Measurements from ENCODE around the gene ZBTB17.
"Not testable (repeated sequence)": the region's sequence is repeated elsewhere in the genome, so short reads cannot be mapped to it uniquely, and the experiment has no call there.

DNA sequence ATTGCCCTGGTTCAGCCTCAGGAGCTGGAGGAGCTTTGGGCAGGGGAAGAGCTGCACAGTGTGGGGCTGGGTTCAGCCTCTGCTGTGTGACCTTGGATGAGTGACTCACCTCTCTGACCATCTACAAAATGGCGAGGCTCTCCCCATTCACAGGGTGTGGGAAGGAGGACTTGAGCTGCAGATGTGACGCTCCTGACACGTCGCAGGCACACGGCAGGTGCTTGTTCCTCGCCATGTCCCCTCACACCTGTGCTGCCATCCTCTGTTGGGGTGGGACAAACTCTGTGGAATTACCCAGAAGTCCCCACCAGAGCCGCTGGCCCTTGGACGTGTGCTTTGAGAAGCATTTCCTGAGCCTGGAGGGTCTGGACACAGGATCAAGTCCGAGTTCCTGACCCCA is 45.0 kb upstream of the ZBTB17 start:
- TF ChIP-seq, protein P1, sequence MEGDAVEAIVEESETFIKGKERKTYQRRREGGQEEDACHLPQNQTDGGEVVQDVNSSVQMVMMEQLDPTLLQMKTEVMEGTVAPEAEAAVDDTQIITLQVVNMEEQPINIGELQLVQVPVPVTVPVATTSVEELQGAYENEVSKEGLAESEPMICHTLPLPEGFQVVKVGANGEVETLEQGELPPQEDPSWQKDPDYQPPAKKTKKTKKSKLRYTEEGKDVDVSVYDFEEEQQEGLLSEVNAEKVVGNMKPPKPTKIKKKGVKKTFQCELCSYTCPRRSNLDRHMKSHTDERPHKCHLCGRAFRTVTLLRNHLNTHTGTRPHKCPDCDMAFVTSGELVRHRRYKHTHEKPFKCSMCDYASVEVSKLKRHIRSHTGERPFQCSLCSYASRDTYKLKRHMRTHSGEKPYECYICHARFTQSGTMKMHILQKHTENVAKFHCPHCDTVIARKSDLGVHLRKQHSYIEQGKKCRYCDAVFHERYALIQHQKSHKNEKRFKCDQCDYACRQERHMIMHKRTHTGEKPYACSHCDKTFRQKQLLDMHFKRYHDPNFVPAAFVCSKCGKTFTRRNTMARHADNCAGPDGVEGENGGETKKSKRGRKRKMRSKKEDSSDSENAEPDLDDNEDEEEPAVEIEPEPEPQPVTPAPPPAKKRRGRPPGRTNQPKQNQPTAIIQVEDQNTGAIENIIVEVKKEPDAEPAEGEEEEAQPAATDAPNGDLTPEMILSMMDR (conservative IDR thresholded peaks at IDR 0.05; ENCODE audit: low read depth, low read length) = not testable (repeated sequence)
- not testable (repeated sequence) for TF ChIP-seq POLR2A (IDR thresholded peaks at IDR 0.05; ENCODE audit: low read depth, low read length); MAZ (IDR thresholded peaks at IDR 0.05; ENCODE audit: borderline replicate concordance, low read depth, low read length); RAD21 (IDR thresholded peaks at IDR 0.05; ENCODE audit: low read length); FOS (IDR thresholded peaks at IDR 0.05; ENCODE audit: low read depth, low read length); RFX5 (IDR thresholded peaks at IDR 0.05; ENCODE audit: low read depth, low read length); CEBPB (IDR thresholded peaks at IDR 0.05; ENCODE audit: low read depth, low read length); NFE2L2 (IDR thresholded peaks at IDR 0.05; ENCODE audit: low read depth, low read length); MAFK (IDR thresholded peaks at IDR 0.05; ENCODE audit: low read depth, low read length); ELK1 (IDR thresholded peaks at IDR 0.05; ENCODE audit: borderline replicate concordance, low read depth, low read length)
- TF ChIP-seq, protein P2, sequence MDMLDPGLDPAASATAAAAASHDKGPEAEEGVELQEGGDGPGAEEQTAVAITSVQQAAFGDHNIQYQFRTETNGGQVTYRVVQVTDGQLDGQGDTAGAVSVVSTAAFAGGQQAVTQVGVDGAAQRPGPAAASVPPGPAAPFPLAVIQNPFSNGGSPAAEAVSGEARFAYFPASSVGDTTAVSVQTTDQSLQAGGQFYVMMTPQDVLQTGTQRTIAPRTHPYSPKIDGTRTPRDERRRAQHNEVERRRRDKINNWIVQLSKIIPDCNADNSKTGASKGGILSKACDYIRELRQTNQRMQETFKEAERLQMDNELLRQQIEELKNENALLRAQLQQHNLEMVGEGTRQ (IDR thresholded peaks at IDR 0.05; ENCODE audit: low read depth, low read length) = not testable (repeated sequence)
